ENCODE measurements around the gene IBTK.

DNA sequence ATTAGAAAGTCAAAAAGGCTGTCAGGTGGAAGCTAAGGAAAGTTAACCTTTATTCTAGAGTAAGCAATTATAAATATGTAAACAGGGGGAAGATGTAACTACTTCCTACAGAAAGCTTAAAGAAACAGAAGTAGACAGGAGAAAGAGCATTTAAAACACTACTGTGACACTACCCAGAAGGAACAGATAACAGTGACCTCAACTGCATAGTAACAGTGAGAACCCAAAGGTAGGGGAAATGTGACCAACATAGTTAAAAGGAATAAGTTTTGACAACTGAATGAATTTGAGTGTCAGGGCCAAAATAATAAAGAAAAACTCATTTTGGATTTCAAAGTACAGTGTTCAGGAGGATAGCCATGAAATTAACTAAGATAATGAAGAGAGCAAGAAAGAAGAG lies 43.5 kb downstream of the IBTK start:
- TF ChIP-seq POLR2AphosphoS5 (IDR thresholded peaks at IDR 0.05) (no peak), POLR2A (IDR thresholded peaks at IDR 0.05) (no peak)
